GM19023 (cell line): ENCODE measurements around the gene CDC5L.

ENCODE experiments used
- ATAC-seq: cut with Tn5 transposase; IDR thresholded peaks from one replicate; pipeline ENCODE4 v1.9.1; 2021; ENCODE audit warnings: mild to moderate bottlenecking, moderate library complexity; ENCODE audit not compliant: unreplicated experiment

CDC5L gene

DNA sequence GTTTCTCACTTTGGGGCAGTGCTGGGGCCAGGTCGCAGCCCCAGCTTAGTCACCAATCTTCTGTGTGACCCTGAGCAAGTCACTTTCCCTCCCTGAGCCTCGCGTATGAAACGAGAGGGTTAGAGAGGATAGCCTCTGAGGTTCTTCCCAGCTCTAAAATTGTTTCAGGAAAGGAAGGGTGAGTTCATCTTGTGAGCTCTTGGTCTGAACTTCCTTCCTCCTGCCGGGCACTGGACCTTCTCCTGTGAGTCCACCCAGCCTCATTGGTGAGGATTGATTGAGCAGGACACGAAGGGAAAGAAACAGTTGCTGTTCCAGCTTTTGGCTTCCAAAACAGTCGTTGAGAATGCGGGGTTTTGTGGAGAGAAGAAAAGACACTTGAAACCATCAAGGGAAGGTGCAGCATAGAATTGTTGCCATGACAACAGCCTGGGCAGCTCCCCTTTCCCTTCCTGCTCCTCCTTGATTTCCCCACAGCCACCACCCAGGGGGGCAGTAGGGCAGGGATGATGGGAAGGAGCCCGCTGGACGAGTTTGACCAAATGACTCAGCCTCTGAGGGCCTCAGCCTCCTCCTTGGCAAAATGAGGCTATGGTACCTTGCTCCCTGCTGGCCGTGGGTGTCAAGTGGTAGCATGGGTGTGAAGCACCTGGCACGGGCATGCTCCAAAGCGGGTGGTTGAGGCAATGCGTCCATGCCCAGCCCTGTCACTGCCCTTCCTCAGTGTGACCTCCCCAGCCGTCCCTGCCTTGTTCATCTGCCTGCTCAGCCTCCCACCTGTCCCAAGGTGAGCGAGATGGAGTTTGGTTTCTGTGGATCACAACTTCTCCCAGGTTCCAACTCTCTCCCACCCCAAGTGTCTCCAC lies 107.8 kb downstream of the CDC5L start:
- ATAC-seq, result no peak

DNA sequence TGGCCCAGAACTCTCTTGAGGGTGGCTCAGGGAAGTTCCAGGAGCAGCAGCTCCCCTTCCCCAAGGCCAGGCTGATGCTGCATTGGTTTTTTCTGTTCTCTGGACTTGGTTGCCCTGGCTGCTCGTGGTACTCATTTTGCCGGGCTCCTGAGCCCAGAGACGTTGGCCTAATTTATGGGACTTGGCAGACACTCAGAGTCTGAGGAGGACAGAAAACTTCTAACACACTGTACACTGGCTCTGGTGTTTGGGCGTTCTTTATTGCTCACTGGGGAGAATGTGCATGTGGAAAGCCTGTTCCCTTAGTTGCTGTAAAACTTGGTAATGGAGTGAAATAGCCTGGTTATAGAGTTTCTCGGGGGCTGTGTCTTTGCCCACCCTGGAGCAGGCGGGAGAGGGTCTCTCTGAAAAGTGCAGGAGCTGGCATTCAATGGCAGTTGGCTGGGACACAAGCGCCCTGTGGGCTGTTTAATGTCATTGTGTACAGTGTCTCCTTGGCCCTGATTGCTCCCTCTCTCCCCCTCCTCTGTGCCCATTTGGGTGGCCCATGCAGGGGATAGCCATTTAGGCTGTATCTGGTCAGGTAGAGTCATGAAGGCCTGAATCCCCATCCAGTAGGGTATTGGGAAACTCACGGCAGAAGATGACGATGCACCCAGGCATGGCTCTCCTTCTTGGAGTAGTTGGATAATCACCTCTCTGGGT lies 109.3 kb downstream of the CDC5L start:
- ATAC-seq, result no peak

DNA sequence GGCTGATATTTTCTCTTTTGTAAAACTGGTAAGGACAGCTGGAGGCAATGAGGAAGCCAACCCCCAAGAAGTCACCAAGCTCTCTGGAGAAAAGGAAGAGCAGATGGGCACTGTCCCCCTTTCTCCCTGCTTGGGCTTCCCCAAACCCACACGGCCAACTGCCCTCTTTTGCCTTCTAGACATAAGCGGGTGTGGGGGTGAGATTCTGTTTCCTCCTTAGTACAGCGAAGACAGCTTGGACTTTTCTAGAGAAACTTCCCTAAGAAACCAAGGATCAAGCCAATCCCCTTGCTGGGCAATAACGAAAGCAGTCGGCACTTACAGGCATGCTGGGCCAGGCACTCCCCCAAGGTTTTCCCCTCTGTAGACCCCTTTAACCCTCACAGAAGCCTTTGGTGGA lies 110.3 kb downstream of the CDC5L start:
- no peak for ATAC-seq

DNA sequence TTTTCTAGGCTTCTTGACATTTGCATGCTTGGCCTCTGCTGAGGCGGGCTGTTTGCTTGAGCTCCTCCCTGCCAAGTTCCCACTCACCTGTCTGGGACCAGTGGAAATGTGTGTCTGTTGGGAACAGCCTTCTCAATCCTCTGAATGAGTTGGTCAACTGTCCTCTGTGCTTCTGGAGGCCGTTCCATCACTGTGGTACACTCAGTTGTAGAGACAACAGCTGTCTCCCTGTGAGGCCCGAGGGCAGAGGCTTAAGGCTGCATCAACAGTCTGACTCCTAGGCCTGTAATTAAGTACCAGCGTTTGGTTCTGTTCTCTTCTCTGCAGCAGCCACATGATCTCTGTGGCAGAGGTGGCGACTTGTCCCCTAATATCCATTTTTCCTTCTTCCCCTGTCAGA lies 110.9 kb downstream of the CDC5L start:
- ATAC-seq, result no peak

DNA sequence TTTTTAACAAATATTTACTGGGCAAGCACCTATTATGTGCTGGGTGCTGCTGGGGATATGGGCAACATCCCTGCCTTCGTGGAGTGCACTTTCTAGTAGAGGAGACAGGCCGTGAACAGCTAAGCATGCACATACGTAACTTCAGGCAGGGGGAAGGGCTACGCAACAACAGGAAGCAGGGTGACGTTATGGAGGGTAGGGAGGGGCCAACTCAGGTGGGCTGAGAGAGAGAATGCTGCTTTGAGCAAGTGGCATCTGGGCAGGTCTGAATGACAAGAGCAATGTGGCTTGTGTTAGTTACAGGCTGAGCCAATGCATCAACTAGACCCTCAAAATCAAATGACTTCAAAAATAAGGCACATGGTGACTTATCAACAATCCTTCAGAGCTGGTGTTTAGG lies 112.1 kb downstream of the CDC5L start:
- no peak for ATAC-seq
